SK-N-SH (cell line): ENCODE data around the gene TASP1. TPM values are rescaled to one million over a fixed set of nuclear protein-coding genes. Genes with fewer than 3 reads are reported as not detected.
"Not testable (repeated sequence)": the region's sequence is repeated elsewhere in the genome, so short reads cannot be mapped to it uniquely, and the experiment has no call there.

Experiments used
- CTCF ChIA-PET: fragments of 300-600, 350-600 bp; formaldehyde crosslinking; extraction: SDS; loops from one replicate; lab custom pipeline; 2021; lab: Yijun Ruan, JAX
- POLR2A ChIA-PET: fragments of 350-600 bp; sonication (Branson Sonifier 250); formaldehyde crosslinking; extraction: SDS; loops from one replicate; lab custom pipeline; 2020; ENCODE audit warnings: antibody characterized with exemption, inconsistent platforms; lab: Yijun Ruan, JAX
- DNase-seq: peaks from one replicate; pipeline ENCODE4 v3.0.0; 2012
- H2AFZ ChIP-seq: fragments of 200-600 bp; sonication (generic); 2 replicates; pipeline ENCODE4 v1.8.1; 2016; ENCODE audit warnings: antibody characterized with exemption, mild to moderate bottlenecking, low read depth
- H3F3A ChIP-seq: fragments of 200-600 bp; sonication (generic); replicated peaks from 2 replicates; pipeline ENCODE3; 2016; ENCODE audit warnings: antibody characterized with exemption, mild to moderate bottlenecking; ENCODE audit not compliant: insufficient read depth
- H3K27ac ChIP-seq, 2 experiments: fragments of 200-500 bp in 1 of 2; fragments of 200-600 bp in 1 of 2; sonication (Bioruptor generic) in 1 of 2; sonication (generic), shearing (Covaris generic) in 1 of 2; 2 replicates each; pipeline versions ENCODE4 v1.5.1 to v1.6.1; 2014 to 2016; ENCODE audit warnings: low read depth in 2 of 2, inconsistent platforms in 1 of 2, low read length in 1 of 2, mild to moderate bottlenecking in 1 of 2, mixed read lengths in 1 of 2
- H3K27me3 ChIP-seq: fragments of 200-600 bp; sonication (generic), shearing (Covaris generic); 2 replicates; pipeline ENCODE4 v1.6.1; 2016; ENCODE audit warnings: mixed run types; ENCODE audit not compliant: insufficient read depth
- H3K36me3 ChIP-seq, 2 experiments: fragments of 200-500 bp in 1 of 2; fragments of 200-600 bp in 1 of 2; sonication (Bioruptor generic) in 1 of 2; sonication (generic) in 1 of 2; replicated peaks in 1 of 2; 2 replicates each; pipeline versions ENCODE3 to v1.5.1; 2014 to 2016; ENCODE audit warnings: low read length in 1 of 2, mild to moderate bottlenecking in 1 of 2; ENCODE audit not compliant: insufficient read depth in 2 of 2, control insufficient read depth in 1 of 2
- H3K4me1 ChIP-seq, 2 experiments: fragments of 200-500 bp in 1 of 2; fragments of 200-600 bp in 1 of 2; sonication (Bioruptor generic) in 1 of 2; sonication (generic), shearing (Covaris generic) in 1 of 2; 2 replicates each; pipeline versions ENCODE4 v1.5.1 to v1.6.1; 2014 to 2016; ENCODE audit warnings: low read depth in 1 of 2, low read length in 1 of 2, mixed run types in 1 of 2; ENCODE audit not compliant: insufficient read depth in 2 of 2, control insufficient read depth in 1 of 2
- H3K4me2 ChIP-seq: fragments of 200-600 bp; sonication (generic), shearing (Covaris generic); 2 replicates; pipeline ENCODE4 v1.6.1; 2017; ENCODE audit warnings: mixed run types
- H3K4me3 ChIP-seq, 2 experiments: fragments of 200-500 bp in 1 of 2; fragments of 200-600 bp in 1 of 2; sonication (Bioruptor generic) in 1 of 2; sonication (generic), shearing (Covaris generic) in 1 of 2; 2 replicates each; pipeline versions ENCODE4 v1.5.1 to v1.8.1; 2014 to 2016; ENCODE audit warnings: low read depth in 2 of 2, inconsistent platforms in 1 of 2, low read length in 1 of 2, mild to moderate bottlenecking in 1 of 2, mixed read lengths in 1 of 2, moderate library complexity in 1 of 2
- H3K79me2 ChIP-seq: fragments of 200-600 bp; sonication (generic); 2 replicates; pipeline ENCODE4 v1.8.1; 2017; ENCODE audit warnings: mild to moderate bottlenecking; ENCODE audit not compliant: insufficient read depth
- H3K9ac ChIP-seq: fragments of 200-600 bp; sonication (generic); 2 replicates; pipeline ENCODE4 v1.6.1; 2017; ENCODE audit warnings: mixed run types
- H3K9me2 ChIP-seq: fragments of 200-600 bp; sonication (generic); 2 replicates; pipeline ENCODE4 v1.6.1; 2017; ENCODE audit warnings: mixed run types
- H3K9me3 ChIP-seq: fragments of 200-600 bp; sonication (generic); 2 replicates; pipeline ENCODE4 v1.6.1; 2017; ENCODE audit warnings: mixed run types, mild to moderate bottlenecking, moderate library complexity
- H4K20me1 ChIP-seq: fragments of 200-600 bp; sonication (generic); 2 replicates; pipeline ENCODE4 v1.6.1; 2017; ENCODE audit warnings: mild to moderate bottlenecking, mixed run types; ENCODE audit not compliant: insufficient read depth
- ELF1 ChIP-seq: IDR thresholded peaks from 2 replicates; pipeline ENCODE4 v1.4.0; 2012
- EZH2phosphoT487 ChIP-seq: fragments of 200-600 bp; sonication (generic); IDR thresholded peaks from 2 replicates; pipeline ENCODE4 v1.6.1; 2017; ENCODE audit warnings: low read depth, mixed run types, mild to moderate bottlenecking, antibody characterized with exemption, moderate library complexity, borderline replicate concordance
- FOSL2 ChIP-seq: IDR thresholded peaks from 2 replicates; pipeline ENCODE4 v1.4.0; 2012; ENCODE audit warnings: low read depth, mild to moderate bottlenecking, moderate library complexity, borderline replicate concordance
- FOXJ3 ChIP-seq: sonication (generic); formaldehyde crosslinking; IDR thresholded peaks from 2 replicates; pipeline ENCODE4 v1.5.1; 2020; ENCODE audit warnings: mild to moderate bottlenecking, missing genetic modification reagents
- GABPA ChIP-seq: IDR thresholded peaks from 2 replicates; pipeline ENCODE4 v1.4.0; 2012; ENCODE audit warnings: low read depth, mild to moderate bottlenecking
- GATA2 ChIP-seq: sonication (generic); formaldehyde crosslinking; IDR thresholded peaks from 2 replicates; pipeline ENCODE4 v1.5.0; 2020; ENCODE audit warnings: mild to moderate bottlenecking, missing genetic modification reagents
- JUND ChIP-seq: IDR thresholded peaks from 2 replicates; pipeline ENCODE4 v1.4.0; 2012
- POLR2AphosphoS5 ChIP-seq: IDR thresholded peaks from 2 replicates; pipeline ENCODE4 v1.6.1; 2012; ENCODE audit warnings: low read depth, low read length
- RCOR1 ChIP-seq: fragments of 150-350 bp; IDR thresholded peaks from 2 replicates; pipeline ENCODE4 v1.6.1; 2017; ENCODE audit warnings: antibody characterized with exemption, low read length
- REST ChIP-seq: IDR thresholded peaks from 2 replicates; pipeline ENCODE4 v1.6.1; 2012; ENCODE audit warnings: mild to moderate bottlenecking, low read depth, low read length, moderate library complexity
- SMC3 ChIP-seq: IDR thresholded peaks from 2 replicates; pipeline ENCODE4 v1.6.1; 2012; ENCODE audit warnings: low read depth, low read length, improper control_type of control experiment
- TEAD4 ChIP-seq: IDR thresholded peaks from 2 replicates; pipeline ENCODE4 v1.4.0; 2012; ENCODE audit warnings: mild to moderate bottlenecking, borderline replicate concordance; ENCODE audit not compliant: insufficient read depth
- WGBS: methylation state at CpG from one replicate; pipeline ENCODE4 v1.1.6; 2017; ENCODE audit warnings: low lambda C conversion rate; 5-methylcytosine and 5-hydroxymethylcytosine counted together
- polyA plus RNA-seq, 3 experiments: library from polyadenylated mRNA; depleted of rRNA; stranded (reverse); fragments of >200 nt; gene quantifications; 2 replicates each; pipeline ENCODE4 v1.2.3, GENCODE V29; 2012
- TF ChIP-seq, protein P1 (sequence below): IDR thresholded peaks from 2 replicates; pipeline ENCODE4 v1.4.0; 2012; ENCODE audit warnings: low read depth
- TF ChIP-seq, protein P2 (sequence below): IDR thresholded peaks from 2 replicates; pipeline ENCODE4; 2012
- TF ChIP-seq, protein P3 (sequence below): fragments of 200-600 bp; sonication (generic); IDR thresholded peaks from 2 replicates; pipeline ENCODE4 v1.6.1; 2017; ENCODE audit warnings: antibody characterized with exemption, mild to moderate bottlenecking, moderate library complexity

TASP1 gene
- polyA plus RNA-seq, 1 of the 3 experiments (the other 2 are of a cell fraction), result 5.9 TPM

GRCh38 chr20:13382786-13383185 is 255.9 kb downstream of the TASP1 start:
- Histone ChIP-seq H3K9me2 (no peaks in the 10 kb centered on the region), H3K36me3 (peaks cover 0 to under 1% of the 10 kb centered on the region in 2 experiments), H3K4me1 (no peaks in the 10 kb centered on the region), H3K9ac (no peak overlapping the region), H3K4me2 (no peak overlapping the region), H2AFZ (no peak overlapping the region), H3K9me3 (no peaks in the 10 kb centered on the region), H3K27ac (no peak overlapping the region), H3K4me3 (no peak overlapping the region), H3F3A (no peaks in the 10 kb centered on the region), H3K79me2 (no peaks in the 10 kb centered on the region), H3K27me3 (no peaks in the 10 kb centered on the region), H4K20me1 (no peaks in the 10 kb centered on the region)
- 68% methylated on average over 3 of the region's 3 CpGs for WGBS
- POLR2A ChIA-PET, result no interaction called here
- CTCF ChIA-PET, result interaction anchor here (0.6 kb wide), 1 partner anchor 163 kb away, joined by 3 read pairs; no protein-coding TSS in a partner anchor
- TF ChIP-seq RCOR1 (no peak), FOXJ3 (CRISPR knock-in tag) (no peak), SMC3 (no peak)
- TF ChIP-seq, protein P1, sequence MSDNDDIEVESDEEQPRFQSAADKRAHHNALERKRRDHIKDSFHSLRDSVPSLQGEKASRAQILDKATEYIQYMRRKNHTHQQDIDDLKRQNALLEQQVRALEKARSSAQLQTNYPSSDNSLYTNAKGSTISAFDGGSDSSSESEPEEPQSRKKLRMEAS, result no peak
- DNase-seq, result no peak

GRCh38 chr20:13380497-13381229 is 258.1 kb downstream of the TASP1 start:
- POLR2A ChIA-PET, H3K9me2 ChIP-seq, H2AFZ ChIP-seq, H4K20me1 ChIP-seq, H3K4me3 ChIP-seq, H3K36me3 ChIP-seq, H3K9ac ChIP-seq, H3K79me2 ChIP-seq, H3K27me3 ChIP-seq, H3F3A ChIP-seq, H3K9me3 ChIP-seq, H3K4me1 ChIP-seq, DNase-seq, H3K4me2 ChIP-seq, H3K27ac ChIP-seq: not testable (repeated sequence)
- WGBS, result 97% methylated on average over 4 of the region's 11 CpGs
- CTCF ChIA-PET, result interaction anchor here (1.2 kb wide), 1 partner anchor 144 kb away, joined by 3 read pairs; no protein-coding TSS in a partner anchor

GRCh38 chr20:13373400-13373799 is 265.3 kb downstream of the TASP1 start:
- Histone ChIP-seq H3K79me2 (no peaks in the 10 kb centered on the region), H3K9me3 (peaks cover 4% of the 10 kb centered on the region; the same call in 1 of the 2 replicates), H3F3A (no peaks in the 10 kb centered on the region), H3K27ac (no peak overlapping the region), H3K9ac (no peak overlapping the region), H3K36me3 (no peaks in the 10 kb centered on the region), H3K4me2 (no peak overlapping the region), H3K4me1 (no peaks in the 10 kb centered on the region), H3K27me3 (no peaks in the 10 kb centered on the region), H2AFZ (no peak overlapping the region), H4K20me1 (no peaks in the 10 kb centered on the region), H3K9me2 (no peaks in the 10 kb centered on the region), H3K4me3 (no peak overlapping the region)
- CTCF ChIA-PET, result no interaction called here
- DNase-seq, result no peak
- POLR2A ChIA-PET, result no interaction called here
- TF ChIP-seq TEAD4 (no peak), REST (no peak), POLR2AphosphoS5 (no peak), ELF1 (no peak), GATA2 (CRISPR knock-in tag) (no peak), EZH2phosphoT487 (no peak), GABPA (no peak), FOSL2 (no peak), JUND (no peak)
- TF ChIP-seq, protein P2, sequence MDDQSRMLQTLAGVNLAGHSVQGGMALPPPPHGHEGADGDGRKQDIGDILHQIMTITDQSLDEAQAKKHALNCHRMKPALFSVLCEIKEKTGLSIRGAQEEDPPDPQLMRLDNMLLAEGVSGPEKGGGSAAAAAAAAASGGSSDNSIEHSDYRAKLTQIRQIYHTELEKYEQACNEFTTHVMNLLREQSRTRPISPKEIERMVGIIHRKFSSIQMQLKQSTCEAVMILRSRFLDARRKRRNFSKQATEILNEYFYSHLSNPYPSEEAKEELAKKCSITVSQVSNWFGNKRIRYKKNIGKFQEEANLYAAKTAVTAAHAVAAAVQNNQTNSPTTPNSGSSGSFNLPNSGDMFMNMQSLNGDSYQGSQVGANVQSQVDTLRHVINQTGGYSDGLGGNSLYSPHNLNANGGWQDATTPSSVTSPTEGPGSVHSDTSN, result no peak
- TF ChIP-seq, protein P3, sequence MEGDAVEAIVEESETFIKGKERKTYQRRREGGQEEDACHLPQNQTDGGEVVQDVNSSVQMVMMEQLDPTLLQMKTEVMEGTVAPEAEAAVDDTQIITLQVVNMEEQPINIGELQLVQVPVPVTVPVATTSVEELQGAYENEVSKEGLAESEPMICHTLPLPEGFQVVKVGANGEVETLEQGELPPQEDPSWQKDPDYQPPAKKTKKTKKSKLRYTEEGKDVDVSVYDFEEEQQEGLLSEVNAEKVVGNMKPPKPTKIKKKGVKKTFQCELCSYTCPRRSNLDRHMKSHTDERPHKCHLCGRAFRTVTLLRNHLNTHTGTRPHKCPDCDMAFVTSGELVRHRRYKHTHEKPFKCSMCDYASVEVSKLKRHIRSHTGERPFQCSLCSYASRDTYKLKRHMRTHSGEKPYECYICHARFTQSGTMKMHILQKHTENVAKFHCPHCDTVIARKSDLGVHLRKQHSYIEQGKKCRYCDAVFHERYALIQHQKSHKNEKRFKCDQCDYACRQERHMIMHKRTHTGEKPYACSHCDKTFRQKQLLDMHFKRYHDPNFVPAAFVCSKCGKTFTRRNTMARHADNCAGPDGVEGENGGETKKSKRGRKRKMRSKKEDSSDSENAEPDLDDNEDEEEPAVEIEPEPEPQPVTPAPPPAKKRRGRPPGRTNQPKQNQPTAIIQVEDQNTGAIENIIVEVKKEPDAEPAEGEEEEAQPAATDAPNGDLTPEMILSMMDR, result no peak
